KMS-11 (cell line): ENCODE results near the gene VAT1L.
"Not testable (repeated sequence)": the region's sequence is repeated elsewhere in the genome, so short reads cannot be mapped to it uniquely, and the experiment has no call there.

ENCODE experiments used
- H2AFZ ChIP-seq: fragments of 200-600 bp; sonication (generic); 2 replicates; pipeline ENCODE4 v1.6.1; 2016; ENCODE audit warnings: antibody characterized with exemption, mixed run types, low read depth
- H3K27ac ChIP-seq: fragments of 200-600 bp; sonication (generic); 2 replicates; pipeline ENCODE4 v1.6.1; 2016; ENCODE audit warnings: mild to moderate bottlenecking, mixed run types
- H3K27me3 ChIP-seq: fragments of 200-600 bp; sonication (generic); 2 replicates; pipeline ENCODE4 v1.6.1; 2017; ENCODE audit warnings: mild to moderate bottlenecking, low read depth, mixed run types, moderate library complexity; ENCODE audit not compliant: insufficient read depth
- H3K36me3 ChIP-seq: fragments of 200-600 bp; sonication (generic); 2 replicates; pipeline ENCODE4 v1.6.1; 2017; ENCODE audit warnings: mild to moderate bottlenecking, mixed run types; ENCODE audit not compliant: insufficient read depth
- H3K4me1 ChIP-seq: fragments of 200-600 bp; sonication (generic); 2 replicates; pipeline ENCODE4 v1.6.1; 2016; ENCODE audit warnings: mild to moderate bottlenecking, low read depth, mixed run types; ENCODE audit not compliant: poor library complexity, severe bottlenecking
- H3K4me2 ChIP-seq: fragments of 200-600 bp; sonication (generic); 2 replicates; pipeline ENCODE4 v1.7.0; 2016; ENCODE audit warnings: mild to moderate bottlenecking, mixed run types
- H3K4me3 ChIP-seq: fragments of 200-600 bp; sonication (generic); IDR thresholded peaks from 2 replicates; pipeline ENCODE4 v1.6.1; 2017; ENCODE audit warnings: low read depth, low read length, mixed read lengths; ENCODE audit not compliant: insufficient read depth
- H3K79me2 ChIP-seq: fragments of 200-600 bp; sonication (generic); 2 replicates; pipeline ENCODE4 v1.6.1; 2016; ENCODE audit warnings: low read depth, mixed run types; ENCODE audit not compliant: insufficient read depth
- H3K9ac ChIP-seq: fragments of 200-600 bp; sonication (generic); 2 replicates; pipeline ENCODE4 v1.6.1; 2016; ENCODE audit warnings: mild to moderate bottlenecking, mixed run types
- H4K20me1 ChIP-seq: fragments of 200-600 bp; sonication (generic); 2 replicates; pipeline ENCODE4 v1.6.1; 2016; ENCODE audit warnings: mild to moderate bottlenecking, mixed run types; ENCODE audit not compliant: insufficient read depth
- CTCF ChIP-seq: fragments of 200-600 bp; sonication (generic); conservative IDR thresholded peaks from 2 replicates; pipeline ENCODE4 v1.6.1; 2017; ENCODE audit warnings: low read depth, mild to moderate bottlenecking, antibody characterized with exemption, low read length, moderate library complexity, mixed read lengths

VAT1L gene

GRCh38 chr16:77986011-77986740 lies 197.8 kb downstream of the VAT1L start:
- H3K9ac ChIP-seq: no peak overlapping the region
- no peaks in the 10 kb centered on the region for H3K27me3 ChIP-seq

GRCh38 chr16:77987810-77988209 lies 199.4 kb downstream of the VAT1L start:
- Histone ChIP-seq H3K4me3 (no peak overlapping the region), H3K27me3 (no peaks in the 10 kb centered on the region), H2AFZ (no peak overlapping the region), H3K4me2 (no peak overlapping the region), H3K36me3 (no peaks in the 10 kb centered on the region), H3K4me1 (no peaks in the 10 kb centered on the region), H4K20me1 (no peaks in the 10 kb centered on the region), H3K79me2 (no peaks in the 10 kb centered on the region), H3K27ac (no peak overlapping the region), H3K9ac (no peak overlapping the region)
- TF ChIP-seq CTCF: no peak

More at GRCh38 chr16:77986011-77986740, 197.8 kb downstream of the VAT1L start:
- no peak overlapping the region for H3K4me3 ChIP-seq
- H3K4me1 ChIP-seq: no peaks in the 10 kb centered on the region
- H3K4me2 ChIP-seq: no peak overlapping the region
- H4K20me1 ChIP-seq: no peaks in the 10 kb centered on the region
- no peak overlapping the region for H3K27ac ChIP-seq
- no peak for TF ChIP-seq CTCF
- H3K36me3 ChIP-seq: no peaks in the 10 kb centered on the region
- H3K79me2 ChIP-seq: no peaks in the 10 kb centered on the region
- no peak overlapping the region for H2AFZ ChIP-seq

GRCh38 chr16:77989846-77990245 lies 201.5 kb downstream of the VAT1L start:
- H3K4me3 ChIP-seq: no peak overlapping the region
- H3K9ac ChIP-seq: no peak overlapping the region
- H3K79me2 ChIP-seq: no peaks in the 10 kb centered on the region
- no peaks in the 10 kb centered on the region for H3K36me3 ChIP-seq
- no peaks in the 10 kb centered on the region for H4K20me1 ChIP-seq
- no peak overlapping the region for H3K27ac ChIP-seq
- H3K27me3 ChIP-seq: no peaks in the 10 kb centered on the region
- no peak overlapping the region for H3K4me2 ChIP-seq
- H2AFZ ChIP-seq: no peak overlapping the region
- H3K4me1 ChIP-seq: no peaks in the 10 kb centered on the region
- no peak for TF ChIP-seq CTCF

- Histone ChIP-seq H3K4me3 (no peak overlapping the region), H3K4me2 (no peak overlapping the region), H3K27me3 (no peaks in the 10 kb centered on the region), H4K20me1 (no peaks in the 10 kb centered on the region), H3K27ac (no peak overlapping the region), H3K4me1 (no peaks in the 10 kb centered on the region), H2AFZ (no peak overlapping the region), H3K9ac (no peak overlapping the region), H3K79me2 (no peaks in the 10 kb centered on the region), H3K36me3 (no peaks in the 10 kb centered on the region)
- TF ChIP-seq CTCF: no peak
Observed at GRCh38 chr16:77991701-77992100, 203.3 kb downstream of the VAT1L start.

- not testable (repeated sequence) for H3K36me3 ChIP-seq, H3K27ac ChIP-seq, H3K27me3 ChIP-seq, H2AFZ ChIP-seq, H4K20me1 ChIP-seq, H3K4me1 ChIP-seq, H3K4me3 ChIP-seq, H3K79me2 ChIP-seq, H3K9ac ChIP-seq, H3K4me2 ChIP-seq
Observed at GRCh38 chr16:77992381-77992780, 204.0 kb downstream of the VAT1L start.
